GM12878 (cell line): ENCODE data around the gene ZNF48. TPM values are rescaled to one million over a fixed set of nuclear protein-coding genes. Genes with fewer than 3 reads are reported as not detected.
A peak's percentile ranks its signal among the peaks of the same experiment; 100 is the strongest.

Experiments
- BRCA1 ChIP-seq: IDR thresholded peaks from 2 replicates; pipeline ENCODE4 v1.6.1; 2011; ENCODE audit warnings: low read depth, low read length, improper control_type of control experiment
- CREB1 ChIP-seq: IDR thresholded peaks from 2 replicates; pipeline ENCODE4 v1.6.1; 2012; ENCODE audit warnings: low read depth, mild to moderate bottlenecking, inconsistent platforms
- CREM ChIP-seq: IDR thresholded peaks from 2 replicates; pipeline ENCODE4 v1.6.1; 2014; ENCODE audit warnings: antibody characterized with exemption, low read depth
- FOS ChIP-seq: IDR thresholded peaks from 3 replicates; pipeline ENCODE4 v1.6.1; 2011; ENCODE audit warnings: borderline replicate concordance; ENCODE audit not compliant: insufficient read length; ENCODE audit errors: extremely low read depth
- IKZF1 ChIP-seq: fragments of 450-650 bp; conservative IDR thresholded peaks from 2 replicates; pipeline ENCODE4 v1.6.1; 2017; ENCODE audit warnings: antibody characterized with exemption, mild to moderate bottlenecking
- SMAD1 ChIP-seq: fragments of 450-650 bp; IDR thresholded peaks from 2 replicates; pipeline ENCODE4 v1.6.1; 2018; ENCODE audit warnings: mild to moderate bottlenecking, low read depth; ENCODE audit not compliant: partially characterized antibody
- SREBF1 ChIP-seq: IDR thresholded peaks from 2 replicates; pipeline ENCODE4 v1.6.1; 2012; ENCODE audit warnings: mild to moderate bottlenecking, low read length
- SREBF2 ChIP-seq: IDR thresholded peaks from 2 replicates; pipeline ENCODE4 v1.6.1; 2012; ENCODE audit warnings: mild to moderate bottlenecking, low read length
- STAT1 ChIP-seq: fragments of 450-650 bp; conservative IDR thresholded peaks from 2 replicates; pipeline ENCODE4 v1.6.1; 2014; ENCODE audit warnings: antibody characterized with exemption, mild to moderate bottlenecking
- ZNF274 ChIP-seq: IDR thresholded peaks from one replicate; pipeline ENCODE4 v1.8.0; 2011; ENCODE audit not compliant: insufficient read length, insufficient read depth
- polyA plus RNA-seq, 11 experiments: library from polyadenylated mRNA; depleted of rRNA in 4 of 11; unstranded in 6 of 11; stranded (reverse) in 5 of 11; fragments of >200 nt; fragmentation: Nextera tagmentation in 4 of 11; fragmentation: Illumina TruSeq in 1 of 11; extraction: Ambion mirVana in 4 of 11; extraction: Trizol in 1 of 11; gene quantifications; 1 replicate in 1 of 11; 2 replicates in 10 of 11; pipeline versions ENCODE4 v1.2.1 to v1.2.3, GENCODE V29; 2011 to 2016; ENCODE audit warnings: inconsistent platforms in 2 of 11, missing spikeins in 2 of 11, low read depth in 1 of 11
- total RNA-seq, 4 experiments: library from RNA; depleted of rRNA in 3 of 4; stranded (reverse); fragments of >200 nt in 3 of 4; fragmentation: Illumina TruSeq in 1 of 4; extraction: Trizol in 1 of 4; gene quantifications; 2 replicates each; pipeline versions ENCODE4 v1.2.1 to v1.2.3, GENCODE V29; 2013 to 2021
- TF ChIP-seq, protein P1 (sequence below): fragments of 150-350 bp; IDR thresholded peaks from 2 replicates; pipeline ENCODE4 v1.6.1; 2014; ENCODE audit warnings: mild to moderate bottlenecking, low read depth, low read length
- TF ChIP-seq, protein P2 (sequence below), 3 experiments: IDR thresholded peaks in 2 of 3; conservative IDR thresholded peaks in 1 of 3; 2 replicates each; pipeline ENCODE4 v1.5.1; 2011; ENCODE audit warnings: low read depth in 3 of 3, low read length in 3 of 3, mild to moderate bottlenecking in 3 of 3, control low read depth in 2 of 3, moderate library complexity in 2 of 3, inconsistent platforms in 1 of 3, mixed read lengths in 1 of 3; ENCODE audit not compliant: control insufficient read depth in 2 of 3, insufficient read depth in 1 of 3; ENCODE audit errors: extremely low read depth in 1 of 3
- TF ChIP-seq, protein P3 (sequence below): fragments of 450-650 bp; formaldehyde crosslinking; IDR thresholded peaks from 2 replicates; pipeline ENCODE4 v1.5.0; 2022; ENCODE audit warnings: mild to moderate bottlenecking, missing genetic modification characterization
- TF ChIP-seq, protein P4 (sequence below): IDR thresholded peaks from 2 replicates; pipeline ENCODE4 v1.6.1; 2012; ENCODE audit warnings: improper control_type of control experiment, low read depth, low read length; ENCODE audit not compliant: insufficient replicate concordance
- TF ChIP-seq, protein P5 (sequence below): IDR thresholded peaks from 2 replicates; pipeline ENCODE4 v1.6.1; 2011; ENCODE audit warnings: borderline replicate concordance, low read depth, mild to moderate bottlenecking, moderate library complexity, low read length; ENCODE audit not compliant: insufficient read depth, poor library complexity, severe bottlenecking

The ZNF48 gene
- total and polyA plus RNA-seq, 10 of the 15 experiments (the other 5 are each of a cell fraction or from before 2014, with no cell fraction given) = 0.14 to 12.0 (median 4.2) TPM

DNA sequence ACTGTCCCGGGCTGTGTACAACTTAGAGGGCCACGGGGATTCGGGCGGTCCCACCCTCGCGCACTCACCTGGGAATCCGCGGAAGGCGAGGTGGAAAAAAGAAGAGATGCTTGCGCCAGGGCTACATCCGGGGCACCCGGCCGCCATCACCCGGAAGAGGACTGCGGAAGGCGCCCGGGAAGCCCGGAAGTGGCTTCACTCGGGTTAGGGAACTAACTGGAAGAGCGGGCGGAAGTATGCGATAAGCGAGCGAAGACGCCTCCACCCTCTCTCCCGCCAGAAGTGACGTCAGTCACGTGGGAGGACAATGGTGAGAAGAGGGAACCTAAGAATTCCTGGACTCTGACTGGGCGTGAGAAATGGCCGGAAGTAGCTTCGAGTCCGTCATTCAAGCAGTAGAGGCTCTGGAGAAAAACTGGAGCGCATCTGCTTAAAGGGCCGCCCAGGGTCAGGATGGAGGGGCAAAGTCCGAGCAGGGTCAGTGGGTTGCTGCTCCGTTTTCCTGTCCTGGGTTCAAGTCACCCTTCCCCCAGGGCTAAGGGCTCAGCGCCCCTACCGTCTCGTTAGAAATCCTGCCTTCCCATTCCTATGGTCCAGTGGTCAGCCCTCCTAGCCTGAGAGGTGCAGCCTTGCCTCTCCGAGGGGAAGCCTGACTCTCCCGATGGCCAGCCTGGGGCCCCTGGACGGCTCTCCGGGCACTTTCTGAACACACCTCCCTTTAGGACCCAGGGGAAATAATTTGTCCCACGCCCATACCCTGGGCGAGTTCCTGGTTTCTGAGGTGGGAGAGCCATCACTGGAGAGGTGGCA, 39.9 kb upstream of the ZNF48 start, which contains the start of gene CD2BP2 (continued):
- TF ChIP-seq SREBF2 (0 out of 2 replicates have a peak, but pooled peaks have one; percentile 35), CREM (peak; percentile 96), IKZF1 (peak; percentile 98), SMAD1 (no peak), STAT1 (peak; percentile 27; the same call in 1 of the 2 replicates), ZNF274 (no peak), CREB1 (peak; percentile 91), FOS (no peak), SREBF1 (no peak; the same call in 1 of the 2 replicates), BRCA1 (no peak)
- TF ChIP-seq, protein P1, sequence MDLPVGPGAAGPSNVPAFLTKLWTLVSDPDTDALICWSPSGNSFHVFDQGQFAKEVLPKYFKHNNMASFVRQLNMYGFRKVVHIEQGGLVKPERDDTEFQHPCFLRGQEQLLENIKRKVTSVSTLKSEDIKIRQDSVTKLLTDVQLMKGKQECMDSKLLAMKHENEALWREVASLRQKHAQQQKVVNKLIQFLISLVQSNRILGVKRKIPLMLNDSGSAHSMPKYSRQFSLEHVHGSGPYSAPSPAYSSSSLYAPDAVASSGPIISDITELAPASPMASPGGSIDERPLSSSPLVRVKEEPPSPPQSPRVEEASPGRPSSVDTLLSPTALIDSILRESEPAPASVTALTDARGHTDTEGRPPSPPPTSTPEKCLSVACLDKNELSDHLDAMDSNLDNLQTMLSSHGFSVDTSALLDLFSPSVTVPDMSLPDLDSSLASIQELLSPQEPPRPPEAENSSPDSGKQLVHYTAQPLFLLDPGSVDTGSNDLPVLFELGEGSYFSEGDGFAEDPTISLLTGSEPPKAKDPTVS = no peak
- TF ChIP-seq, protein P2, sequence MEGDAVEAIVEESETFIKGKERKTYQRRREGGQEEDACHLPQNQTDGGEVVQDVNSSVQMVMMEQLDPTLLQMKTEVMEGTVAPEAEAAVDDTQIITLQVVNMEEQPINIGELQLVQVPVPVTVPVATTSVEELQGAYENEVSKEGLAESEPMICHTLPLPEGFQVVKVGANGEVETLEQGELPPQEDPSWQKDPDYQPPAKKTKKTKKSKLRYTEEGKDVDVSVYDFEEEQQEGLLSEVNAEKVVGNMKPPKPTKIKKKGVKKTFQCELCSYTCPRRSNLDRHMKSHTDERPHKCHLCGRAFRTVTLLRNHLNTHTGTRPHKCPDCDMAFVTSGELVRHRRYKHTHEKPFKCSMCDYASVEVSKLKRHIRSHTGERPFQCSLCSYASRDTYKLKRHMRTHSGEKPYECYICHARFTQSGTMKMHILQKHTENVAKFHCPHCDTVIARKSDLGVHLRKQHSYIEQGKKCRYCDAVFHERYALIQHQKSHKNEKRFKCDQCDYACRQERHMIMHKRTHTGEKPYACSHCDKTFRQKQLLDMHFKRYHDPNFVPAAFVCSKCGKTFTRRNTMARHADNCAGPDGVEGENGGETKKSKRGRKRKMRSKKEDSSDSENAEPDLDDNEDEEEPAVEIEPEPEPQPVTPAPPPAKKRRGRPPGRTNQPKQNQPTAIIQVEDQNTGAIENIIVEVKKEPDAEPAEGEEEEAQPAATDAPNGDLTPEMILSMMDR (IDR thresholded peaks at IDR 0.05 in 2 of 3, conservative IDR thresholded peaks at IDR 0.05 in 1 of 3; ENCODE audit: control insufficient read depth in 2 of 3, extremely low read depth in 1 of 3, insufficient read depth in 1 of 3, low read depth in 3 of 3, low read length in 3 of 3) = no peak
- TF ChIP-seq, protein P3, sequence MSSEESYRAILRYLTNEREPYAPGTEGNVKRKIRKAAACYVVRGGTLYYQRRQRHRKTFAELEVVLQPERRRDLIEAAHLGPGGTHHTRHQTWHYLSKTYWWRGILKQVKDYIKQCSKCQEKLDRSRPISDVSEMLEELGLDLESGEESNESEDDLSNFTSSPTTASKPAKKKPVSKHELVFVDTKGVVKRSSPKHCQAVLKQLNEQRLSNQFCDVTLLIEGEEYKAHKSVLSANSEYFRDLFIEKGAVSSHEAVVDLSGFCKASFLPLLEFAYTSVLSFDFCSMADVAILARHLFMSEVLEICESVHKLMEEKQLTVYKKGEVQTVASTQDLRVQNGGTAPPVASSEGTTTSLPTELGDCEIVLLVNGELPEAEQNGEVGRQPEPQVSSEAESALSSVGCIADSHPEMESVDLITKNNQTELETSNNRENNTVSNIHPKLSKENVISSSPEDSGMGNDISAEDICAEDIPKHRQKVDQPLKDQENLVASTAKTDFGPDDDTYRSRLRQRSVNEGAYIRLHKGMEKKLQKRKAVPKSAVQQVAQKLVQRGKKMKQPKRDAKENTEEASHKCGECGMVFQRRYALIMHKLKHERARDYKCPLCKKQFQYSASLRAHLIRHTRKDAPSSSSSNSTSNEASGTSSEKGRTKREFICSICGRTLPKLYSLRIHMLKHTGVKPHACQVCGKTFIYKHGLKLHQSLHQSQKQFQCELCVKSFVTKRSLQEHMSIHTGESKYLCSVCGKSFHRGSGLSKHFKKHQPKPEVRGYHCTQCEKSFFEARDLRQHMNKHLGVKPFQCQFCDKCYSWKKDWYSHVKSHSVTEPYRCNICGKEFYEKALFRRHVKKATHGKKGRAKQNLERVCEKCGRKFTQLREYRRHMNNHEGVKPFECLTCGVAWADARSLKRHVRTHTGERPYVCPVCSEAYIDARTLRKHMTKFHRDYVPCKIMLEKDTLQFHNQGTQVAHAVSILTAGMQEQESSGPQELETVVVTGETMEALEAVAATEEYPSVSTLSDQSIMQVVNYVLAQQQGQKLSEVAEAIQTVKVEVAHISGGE = no peak
- TF ChIP-seq, protein P4, sequence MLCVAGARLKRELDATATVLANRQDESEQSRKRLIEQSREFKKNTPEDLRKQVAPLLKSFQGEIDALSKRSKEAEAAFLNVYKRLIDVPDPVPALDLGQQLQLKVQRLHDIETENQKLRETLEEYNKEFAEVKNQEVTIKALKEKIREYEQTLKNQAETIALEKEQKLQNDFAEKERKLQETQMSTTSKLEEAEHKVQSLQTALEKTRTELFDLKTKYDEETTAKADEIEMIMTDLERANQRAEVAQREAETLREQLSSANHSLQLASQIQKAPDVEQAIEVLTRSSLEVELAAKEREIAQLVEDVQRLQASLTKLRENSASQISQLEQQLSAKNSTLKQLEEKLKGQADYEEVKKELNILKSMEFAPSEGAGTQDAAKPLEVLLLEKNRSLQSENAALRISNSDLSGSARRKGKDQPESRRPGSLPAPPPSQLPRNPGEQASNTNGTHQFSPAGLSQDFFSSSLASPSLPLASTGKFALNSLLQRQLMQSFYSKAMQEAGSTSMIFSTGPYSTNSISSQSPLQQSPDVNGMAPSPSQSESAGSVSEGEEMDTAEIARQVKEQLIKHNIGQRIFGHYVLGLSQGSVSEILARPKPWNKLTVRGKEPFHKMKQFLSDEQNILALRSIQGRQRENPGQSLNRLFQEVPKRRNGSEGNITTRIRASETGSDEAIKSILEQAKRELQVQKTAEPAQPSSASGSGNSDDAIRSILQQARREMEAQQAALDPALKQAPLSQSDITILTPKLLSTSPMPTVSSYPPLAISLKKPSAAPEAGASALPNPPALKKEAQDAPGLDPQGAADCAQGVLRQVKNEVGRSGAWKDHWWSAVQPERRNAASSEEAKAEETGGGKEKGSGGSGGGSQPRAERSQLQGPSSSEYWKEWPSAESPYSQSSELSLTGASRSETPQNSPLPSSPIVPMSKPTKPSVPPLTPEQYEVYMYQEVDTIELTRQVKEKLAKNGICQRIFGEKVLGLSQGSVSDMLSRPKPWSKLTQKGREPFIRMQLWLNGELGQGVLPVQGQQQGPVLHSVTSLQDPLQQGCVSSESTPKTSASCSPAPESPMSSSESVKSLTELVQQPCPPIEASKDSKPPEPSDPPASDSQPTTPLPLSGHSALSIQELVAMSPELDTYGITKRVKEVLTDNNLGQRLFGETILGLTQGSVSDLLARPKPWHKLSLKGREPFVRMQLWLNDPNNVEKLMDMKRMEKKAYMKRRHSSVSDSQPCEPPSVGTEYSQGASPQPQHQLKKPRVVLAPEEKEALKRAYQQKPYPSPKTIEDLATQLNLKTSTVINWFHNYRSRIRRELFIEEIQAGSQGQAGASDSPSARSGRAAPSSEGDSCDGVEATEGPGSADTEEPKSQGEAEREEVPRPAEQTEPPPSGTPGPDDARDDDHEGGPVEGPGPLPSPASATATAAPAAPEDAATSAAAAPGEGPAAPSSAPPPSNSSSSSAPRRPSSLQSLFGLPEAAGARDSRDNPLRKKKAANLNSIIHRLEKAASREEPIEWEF = no peak
- TF ChIP-seq, protein P5, sequence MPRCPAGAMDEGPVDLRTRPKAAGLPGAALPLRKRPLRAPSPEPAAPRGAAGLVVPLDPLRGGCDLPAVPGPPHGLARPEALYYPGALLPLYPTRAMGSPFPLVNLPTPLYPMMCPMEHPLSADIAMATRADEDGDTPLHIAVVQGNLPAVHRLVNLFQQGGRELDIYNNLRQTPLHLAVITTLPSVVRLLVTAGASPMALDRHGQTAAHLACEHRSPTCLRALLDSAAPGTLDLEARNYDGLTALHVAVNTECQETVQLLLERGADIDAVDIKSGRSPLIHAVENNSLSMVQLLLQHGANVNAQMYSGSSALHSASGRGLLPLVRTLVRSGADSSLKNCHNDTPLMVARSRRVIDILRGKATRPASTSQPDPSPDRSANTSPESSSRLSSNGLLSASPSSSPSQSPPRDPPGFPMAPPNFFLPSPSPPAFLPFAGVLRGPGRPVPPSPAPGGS = peak; percentile 43
